Activated naive CD8-positive, alpha-beta T cell treated with anti-CD3 and anti-CD28 coated beads for 36 hours (primary cell): Measurements from ENCODE around the gene ACSS1. TPM values are rescaled to one million over a fixed set of nuclear protein-coding genes. Genes with fewer than 3 reads are reported as not detected.

Experiments used
- DNase-seq: peaks from one replicate; pipeline ENCODE4 v3.0.0; 2021
- H3K27ac Mint-ChIP-seq: one replicate; pipeline ENCODE4 v1.8.0; 2022; ENCODE audit warnings: mild to moderate bottlenecking, moderate library complexity, mixed read lengths
- H3K27me3 Mint-ChIP-seq: one replicate; pipeline ENCODE4 v1.8.0; 2022; ENCODE audit warnings: mild to moderate bottlenecking, mixed read lengths
- H3K36me3 Mint-ChIP-seq: one replicate; pipeline ENCODE4 v1.8.0; 2021; ENCODE audit warnings: mild to moderate bottlenecking, mixed read lengths
- H3K4me1 Mint-ChIP-seq: one replicate; pipeline ENCODE4 v1.8.0; 2021; ENCODE audit warnings: mixed read lengths
- H3K4me3 Mint-ChIP-seq: one replicate; pipeline ENCODE4 v1.8.0; 2022; ENCODE audit warnings: mild to moderate bottlenecking, moderate library complexity, mixed read lengths
- H3K9me3 Mint-ChIP-seq: one replicate; pipeline ENCODE4 v1.8.0; 2022; ENCODE audit warnings: mixed read lengths
- total RNA-seq, 2 experiments: library from RNA; stranded (reverse); gene quantifications; one replicate each; pipeline ENCODE4 v1.2.3, GENCODE V29; 2021

Gene ACSS1
- total RNA-seq, 2 experiments from 2014 or later: 14.3 to 14.5 TPM

DNA sequence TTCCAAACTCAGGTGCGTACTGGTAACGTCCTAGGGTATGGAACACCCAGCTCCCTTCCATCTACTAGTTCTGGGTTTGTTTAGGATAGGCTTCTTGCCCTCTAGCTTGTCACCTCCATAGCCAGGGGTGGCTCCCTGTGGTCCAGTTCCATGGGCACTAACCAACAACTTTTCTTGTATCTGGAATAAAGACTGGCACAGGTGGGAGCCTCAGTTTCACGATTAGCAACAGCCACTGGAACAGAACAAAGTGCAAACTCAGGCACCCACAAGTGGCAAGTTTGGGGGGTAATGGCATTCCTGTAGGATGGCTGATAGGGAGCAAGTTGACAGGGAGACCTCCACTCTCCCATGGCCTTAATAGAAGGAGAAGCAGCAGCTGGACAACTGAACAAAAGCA, 59.8 kb downstream of the ACSS1 start:
- no peak for DNase-seq
- Mint-ChIP-seq H3K9me3 (peaks cover 4% of the 10 kb centered on the region), H3K27ac (no peak overlapping the region), H3K36me3 (peaks cover 11% of the 10 kb centered on the region), H3K4me1 (peaks cover 24% of the 10 kb centered on the region), H3K4me3 (no peak overlapping the region), H3K27me3 (no peaks in the 10 kb centered on the region)

DNA sequence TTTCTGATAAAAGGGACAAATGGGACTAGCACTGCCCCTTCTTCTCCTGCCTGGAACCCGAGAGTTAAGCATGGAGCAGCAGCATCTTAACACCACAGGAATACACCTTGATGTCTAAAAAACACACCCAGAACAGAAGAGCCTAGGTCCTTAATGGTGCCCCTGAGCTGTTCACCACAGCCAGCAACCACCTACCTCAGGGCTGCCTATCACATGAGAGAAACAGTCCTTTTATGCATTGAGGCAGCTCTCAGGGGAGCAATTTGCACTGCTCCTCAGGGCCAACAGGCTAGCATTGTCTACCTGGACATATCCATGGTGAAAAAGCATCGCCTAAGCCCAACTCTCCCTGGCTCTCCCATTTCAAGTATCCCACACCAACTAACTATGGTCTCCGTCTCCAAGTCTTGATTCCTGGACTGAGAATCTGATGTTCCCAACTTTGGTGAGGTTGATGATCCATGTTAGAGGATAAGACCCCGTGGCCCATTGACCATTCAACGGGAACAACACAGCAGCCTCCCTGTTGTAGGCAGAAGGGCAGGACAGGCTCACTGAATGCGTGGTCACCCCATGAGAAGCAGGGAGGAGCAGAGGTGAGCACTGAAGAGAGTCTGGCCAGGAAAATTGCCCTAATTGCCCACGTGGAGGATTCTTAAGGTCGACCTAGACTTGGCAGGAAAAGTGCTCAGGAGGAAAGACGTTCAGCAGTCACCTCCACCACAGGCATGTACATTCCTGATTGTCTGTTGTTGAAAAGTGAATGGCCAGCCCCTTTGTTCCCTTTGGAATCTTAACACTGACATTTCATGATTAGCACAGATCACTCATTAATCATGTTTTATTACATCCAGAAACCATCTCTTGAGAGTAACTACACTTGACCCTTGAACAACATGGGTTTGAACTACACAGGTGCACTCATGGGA, 61.2 kb downstream of the ACSS1 start:
- Mint-ChIP-seq H3K9me3 (peaks cover under 1% of the 10 kb centered on the region), H3K4me1 (peaks cover 24% of the 10 kb centered on the region), H3K27me3 (no peaks in the 10 kb centered on the region), H3K4me3 (no peak overlapping the region), H3K27ac (no peak overlapping the region), H3K36me3 (peaks cover 5% of the 10 kb centered on the region)
- DNase-seq: no peak

- H3K4me3 Mint-ChIP-seq: no peak overlapping the region
- H3K9me3 Mint-ChIP-seq: no peaks in the 10 kb centered on the region
- no peak for DNase-seq
- H3K27me3 Mint-ChIP-seq: no peaks in the 10 kb centered on the region
- H3K36me3 Mint-ChIP-seq: peaks cover 7% of the 10 kb centered on the region
- H3K27ac Mint-ChIP-seq: no peak overlapping the region
- peaks cover 31% of the 10 kb centered on the region for H3K4me1 Mint-ChIP-seq
Measured at GRCh38 chr20:24995741-24996448, 62.0 kb downstream of the ACSS1 start.

- peaks cover 34% of the 10 kb centered on the region for H3K4me1 Mint-ChIP-seq
- H3K27ac Mint-ChIP-seq: peak overlapping the region; percentile 4
- H3K36me3 Mint-ChIP-seq: peaks cover 11% of the 10 kb centered on the region
- no peak overlapping the region for H3K4me3 Mint-ChIP-seq
- H3K27me3 Mint-ChIP-seq: no peaks in the 10 kb centered on the region
- H3K9me3 Mint-ChIP-seq: no peaks in the 10 kb centered on the region
- DNase-seq: peak; percentile 79
Measured at GRCh38 chr20:24994470-24995368, 63.2 kb downstream of the ACSS1 start.

DNA sequence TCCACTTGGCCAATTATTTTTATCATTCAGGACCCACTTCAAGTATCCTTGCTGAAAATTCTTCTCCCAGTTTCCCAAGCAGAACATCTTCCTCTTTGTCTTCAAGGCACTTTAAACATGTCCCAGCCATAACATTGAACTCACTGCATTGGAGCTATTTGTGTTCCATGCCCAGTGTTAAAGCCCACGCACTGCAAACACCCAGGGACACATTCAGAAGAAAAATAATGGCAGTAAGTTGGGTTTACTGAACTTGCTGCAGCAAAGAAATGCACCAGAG, 63.8 kb downstream of the ACSS1 start:
- Mint-ChIP-seq H3K4me3 (no peak overlapping the region), H3K36me3 (peaks cover 14% of the 10 kb centered on the region), H3K27me3 (no peaks in the 10 kb centered on the region), H3K4me1 (peaks cover 36% of the 10 kb centered on the region), H3K9me3 (no peaks in the 10 kb centered on the region), H3K27ac (no peak overlapping the region)
- DNase-seq: no peak

- peaks cover 42% of the 10 kb centered on the region for H3K4me1 Mint-ChIP-seq
- H3K36me3 Mint-ChIP-seq: peaks cover 19% of the 10 kb centered on the region
- no peak for DNase-seq
- peak overlapping the region; percentile 94 for H3K4me3 Mint-ChIP-seq
- no peaks in the 10 kb centered on the region for H3K27me3 Mint-ChIP-seq
- no peaks in the 10 kb centered on the region for H3K9me3 Mint-ChIP-seq
- H3K27ac Mint-ChIP-seq: peak overlapping the region; percentile 93
Measured at GRCh38 chr20:24993337-24994185, 64.4 kb downstream of the ACSS1 start.

DNA sequence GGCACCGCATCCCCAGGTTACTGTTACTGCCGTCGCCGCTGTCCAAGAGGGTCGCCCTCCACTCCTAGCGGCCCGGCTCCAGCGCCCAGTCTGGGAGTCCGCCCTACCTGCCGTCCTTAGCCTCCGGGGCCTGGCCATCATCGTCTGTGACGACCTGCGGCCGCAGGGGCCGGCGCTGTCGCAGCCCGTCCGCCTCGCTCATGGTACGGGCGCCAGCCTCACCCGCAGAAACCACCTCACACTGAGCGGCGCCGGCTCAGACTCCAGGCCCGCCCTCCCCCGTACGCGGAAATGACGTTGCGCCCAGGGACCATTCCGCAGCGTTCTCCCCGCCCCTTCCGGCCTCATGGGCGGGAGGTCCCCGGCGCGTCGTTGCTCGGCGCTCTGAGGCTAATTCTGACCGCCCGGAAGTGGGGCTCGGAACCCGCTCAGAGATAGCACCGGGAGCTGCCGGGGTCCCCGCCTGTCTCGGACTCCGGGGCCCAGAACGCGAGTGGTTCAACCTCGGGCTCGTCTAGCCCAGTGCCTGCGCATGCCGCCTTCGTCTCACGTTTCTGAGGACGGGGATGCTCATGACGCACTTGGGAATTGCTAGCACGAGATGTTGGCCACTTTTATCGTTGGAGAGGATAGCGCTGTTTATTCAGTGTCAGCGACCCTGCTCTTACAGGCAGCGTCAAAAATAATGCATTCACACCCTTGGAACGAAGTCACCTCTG, 65.3 kb downstream of the ACSS1 start, which contains the start of gene APMAP:
Gene APMAP, minus strand, starts transcription at position 265 of the 719 bp plus-strand sequence. Its CDS starts 63 bp downstream, at position 202.
- no peaks in the 10 kb centered on the region for H3K27me3 Mint-ChIP-seq
- H3K9me3 Mint-ChIP-seq: no peaks in the 10 kb centered on the region
- peaks cover 21% of the 10 kb centered on the region for H3K36me3 Mint-ChIP-seq
- DNase-seq: peak; percentile 97
- peak within 1 kb of the TSS; percentile 93 for H3K27ac Mint-ChIP-seq
- H3K4me3 Mint-ChIP-seq: peak within 1 kb of the TSS; percentile 94
- peaks cover 51% of the 10 kb centered on the region for H3K4me1 Mint-ChIP-seq

GRCh38 chr20:24991897-24992486, 65.9 kb downstream of the ACSS1 start:
- peak; percentile 24 for DNase-seq
- peaks cover 25% of the 10 kb centered on the region for H3K36me3 Mint-ChIP-seq
- peaks cover 58% of the 10 kb centered on the region for H3K4me1 Mint-ChIP-seq
- H3K9me3 Mint-ChIP-seq: peaks cover 3% of the 10 kb centered on the region
- peak overlapping the region; percentile 94 for H3K4me3 Mint-ChIP-seq
- H3K27ac Mint-ChIP-seq: peak overlapping the region; percentile 93
- no peaks in the 10 kb centered on the region for H3K27me3 Mint-ChIP-seq

DNA sequence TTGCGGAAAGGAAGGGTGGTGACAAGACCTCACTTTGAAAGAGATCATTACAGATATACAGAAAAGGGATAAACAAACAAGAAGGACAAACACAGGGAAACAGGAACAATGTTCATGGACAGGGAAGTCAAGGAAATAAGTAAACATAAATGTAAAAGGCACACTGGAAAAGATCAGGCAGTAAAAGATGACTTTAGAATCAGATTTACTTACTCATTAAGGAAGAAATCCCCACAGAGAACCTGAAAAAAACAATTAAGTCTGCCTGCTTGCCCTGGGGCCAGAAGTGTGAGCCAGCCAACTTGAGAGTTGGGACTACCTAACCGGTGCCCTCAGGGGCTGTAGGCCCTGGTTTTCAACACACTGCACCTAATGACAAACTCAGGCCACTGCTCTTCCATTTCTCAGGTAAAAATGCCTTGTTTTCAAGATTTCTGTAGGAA, 67.1 kb downstream of the ACSS1 start:
- no peaks in the 10 kb centered on the region for H3K27me3 Mint-ChIP-seq
- H3K9me3 Mint-ChIP-seq: peaks cover 3% of the 10 kb centered on the region
- H3K4me3 Mint-ChIP-seq: peak overlapping the region; percentile 94
- peaks cover 34% of the 10 kb centered on the region for H3K36me3 Mint-ChIP-seq
- no peak for DNase-seq
- H3K27ac Mint-ChIP-seq: no peak overlapping the region
- H3K4me1 Mint-ChIP-seq: peaks cover 67% of the 10 kb centered on the region

DNA sequence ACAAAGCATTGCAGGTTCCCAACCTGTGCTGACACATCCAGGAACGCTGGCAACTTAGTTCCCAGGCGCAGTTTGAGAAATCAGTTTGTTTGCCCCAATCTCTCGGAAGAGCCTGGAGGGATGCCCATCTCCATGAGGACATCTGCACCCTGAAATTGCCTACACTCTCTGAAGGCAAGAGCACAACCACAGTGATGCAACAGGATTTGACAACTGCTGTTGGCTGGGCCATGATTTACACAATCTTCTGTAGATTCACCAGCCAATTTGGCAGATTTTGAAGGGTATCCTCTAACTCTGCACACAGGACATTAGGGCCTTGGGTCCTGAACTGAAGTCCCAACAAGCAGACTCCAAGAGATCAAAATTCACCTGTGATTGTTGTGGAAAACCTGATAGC, 68.8 kb downstream of the ACSS1 start:
- H3K27me3 Mint-ChIP-seq: no peaks in the 10 kb centered on the region
- no peak overlapping the region for H3K27ac Mint-ChIP-seq
- H3K4me1 Mint-ChIP-seq: peaks cover 75% of the 10 kb centered on the region
- no peak overlapping the region for H3K4me3 Mint-ChIP-seq
- DNase-seq: no peak
- peaks cover 3% of the 10 kb centered on the region for H3K9me3 Mint-ChIP-seq
- peaks cover 38% of the 10 kb centered on the region for H3K36me3 Mint-ChIP-seq

DNA sequence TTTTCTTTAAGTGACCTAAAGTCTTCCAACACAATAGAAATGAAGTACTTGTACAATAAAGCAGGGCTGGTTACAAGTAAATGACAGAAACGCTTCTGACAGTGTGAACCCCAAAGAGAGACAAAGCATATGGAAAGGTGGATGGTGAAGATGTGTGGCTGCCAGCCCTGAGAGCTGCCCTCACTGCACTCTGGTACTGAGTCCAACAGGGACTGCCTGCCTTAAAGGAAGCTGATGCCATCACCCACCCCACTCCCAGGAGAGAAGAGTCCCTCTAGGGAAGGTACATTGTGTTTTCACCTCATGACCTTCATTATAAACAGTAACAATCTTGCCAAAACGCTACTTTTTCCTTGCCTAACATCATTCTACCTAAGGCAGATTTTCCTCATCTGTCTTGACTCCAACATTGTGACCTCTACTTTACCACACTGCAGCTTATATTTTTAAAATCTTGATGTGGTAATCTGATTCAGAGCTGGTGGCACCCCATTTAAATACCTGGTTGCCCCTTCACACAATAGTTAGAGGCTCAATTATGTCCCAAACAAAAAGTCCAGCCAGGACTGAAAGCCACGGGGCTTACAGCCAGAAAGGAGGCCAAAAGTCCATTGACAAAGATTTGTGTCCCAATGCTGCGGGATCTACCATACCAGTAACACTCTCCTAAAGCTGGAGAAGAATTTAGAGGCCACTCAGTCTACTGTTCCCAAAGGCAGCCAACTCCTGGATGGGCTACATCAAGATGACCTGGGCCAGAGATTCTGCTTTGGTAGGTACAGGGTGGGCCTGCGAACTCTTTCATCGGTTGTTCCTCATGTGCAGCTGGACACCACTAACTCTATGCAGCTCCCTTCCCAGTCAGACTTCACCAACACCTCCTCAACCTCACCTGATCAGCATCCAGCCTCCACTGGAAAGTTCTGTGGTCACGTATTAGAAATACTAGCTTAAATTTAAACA, 69.8 kb downstream of the ACSS1 start:
- H3K27ac Mint-ChIP-seq: peak overlapping the region; percentile 55
- H3K4me3 Mint-ChIP-seq: no peak overlapping the region

DNA sequence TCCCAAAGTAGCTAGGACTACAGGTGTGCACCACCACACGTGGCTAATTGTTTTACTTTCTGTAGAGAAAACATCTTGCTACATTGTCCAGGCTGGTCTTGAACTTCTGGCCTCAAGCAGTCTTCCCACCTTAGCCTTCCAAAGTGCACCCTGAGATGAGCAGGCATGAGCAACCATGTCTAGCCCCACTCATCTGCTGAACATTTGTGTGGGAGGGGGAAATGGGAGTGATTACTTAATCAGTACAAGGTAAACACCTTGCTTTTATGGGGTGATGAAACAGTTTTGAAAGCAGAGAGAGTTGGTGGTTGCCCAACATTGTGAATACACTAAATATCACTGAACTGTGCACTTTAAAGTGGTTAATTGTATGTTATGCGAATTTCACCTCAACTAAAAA, 70.7 kb downstream of the ACSS1 start:
- peaks cover 3% of the 10 kb centered on the region for H3K9me3 Mint-ChIP-seq
- H3K4me3 Mint-ChIP-seq: no peak overlapping the region
- peaks cover 53% of the 10 kb centered on the region for H3K36me3 Mint-ChIP-seq
- H3K27me3 Mint-ChIP-seq: no peaks in the 10 kb centered on the region
- H3K4me1 Mint-ChIP-seq: peaks cover 74% of the 10 kb centered on the region
- DNase-seq: peak; percentile 16
- H3K27ac Mint-ChIP-seq: peak overlapping the region; percentile 54

More for the DNA sequence above, 69.8 kb downstream of the ACSS1 start:
- DNase-seq: no peak
- Mint-ChIP-seq H3K4me1 (peaks cover 68% of the 10 kb centered on the region), H3K27me3 (no peaks in the 10 kb centered on the region), H3K9me3 (peaks cover 3% of the 10 kb centered on the region), H3K36me3 (peaks cover 45% of the 10 kb centered on the region)
